Left ventricle myocardium inferior (tissue), 1 donor: Measurements from ENCODE around the gene CENPO. TPM values are rescaled to one million over a fixed set of nuclear protein-coding genes. Genes with fewer than 3 reads are reported as not detected.

Experiments
- DNase-seq: peaks from one replicate; pipeline ENCODE4 v3.0.0-alpha.2; 2020
- H3K27ac ChIP-seq: fragments of 200-600 bp; replicated peaks from 2 replicates; pipeline ENCODE4 v1.8.0; 2021
- H3K27me3 ChIP-seq: fragments of 200-600 bp; 2 replicates; pipeline ENCODE4 v1.8.0; 2021; ENCODE audit warnings: low read depth
- H3K36me3 ChIP-seq: fragments of 200-600 bp; 2 replicates; pipeline ENCODE4 v1.8.0; 2021
- H3K4me1 ChIP-seq: fragments of 200-600 bp; 2 replicates; pipeline ENCODE4 v1.8.0; 2021
- H3K4me3 ChIP-seq: fragments of 200-600 bp; 2 replicates; pipeline ENCODE4 v1.8.0; 2021; ENCODE audit warnings: mild to moderate bottlenecking, moderate library complexity
- H3K9me3 ChIP-seq: fragments of 200-600 bp; replicated peaks from 2 replicates; pipeline ENCODE4 v1.8.0; 2021
- CTCF ChIP-seq: fragments of 200-600 bp; IDR thresholded peaks from 2 replicates; pipeline ENCODE4 v1.8.0; 2021; ENCODE audit warnings: antibody characterized with exemption, mild to moderate bottlenecking, borderline replicate concordance
- intact Hi-C: fragments of 100-400 bp; cut with micrococcal nuclease; formaldehyde crosslinking; loops from one replicate; pipeline ENCODE4 v1.11.0; 2022
- total RNA-seq: library from RNA; stranded (reverse); fragmentation: NEBNext Ultra II Directional; extraction: Animal tissue kit (Norgen Biotek cat#: 25700); gene quantifications from one replicate; pipeline ENCODE4 v1.2.1, GENCODE V29; 2021
- donor health status: DM: no; HTN: yes; CAD: no; lungs with severe emphysema.

Gene CENPO
- total RNA-seq, 1 donor from 2014 or later: 2.2 TPM

- intact Hi-C loops: no loop called here
- no peak overlapping the region for H3K27ac ChIP-seq
- TF ChIP-seq CTCF: no peak
- peaks cover 11% of the 10 kb centered on the region for H3K4me1 ChIP-seq
- peaks cover 26% of the 10 kb centered on the region for H3K36me3 ChIP-seq
- DNase-seq: peak; percentile 11
- H3K4me3 ChIP-seq: no peak overlapping the region
- no peaks in the 10 kb centered on the region for H3K27me3 ChIP-seq
- H3K9me3 ChIP-seq: no peaks in the 10 kb centered on the region
These were observed 26.4 kb downstream of the CENPO start for GRCh38 chr2:24819442-24820174.

DNA sequence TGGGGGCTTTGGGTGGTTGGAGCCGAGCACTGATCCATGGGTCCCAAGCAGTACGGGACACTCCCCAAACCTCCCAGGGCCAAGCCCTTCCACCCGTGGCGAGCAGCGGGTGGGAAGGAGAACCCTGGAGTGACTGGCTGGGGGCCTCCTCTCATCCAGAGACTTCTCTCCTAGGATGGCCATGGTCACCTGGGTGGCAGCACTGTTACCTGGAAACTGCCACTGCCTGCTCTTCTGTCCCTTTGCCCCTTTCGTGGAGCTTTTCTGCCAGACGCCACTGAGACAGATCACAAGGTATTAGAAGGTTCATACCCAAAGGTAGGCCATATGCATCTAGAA is 26.9 kb downstream of the CENPO start:
- Histone ChIP-seq H3K4me3 (no peak overlapping the region), H3K27me3 (no peaks in the 10 kb centered on the region), H3K36me3 (peaks cover 26% of the 10 kb centered on the region), H3K4me1 (peaks cover 11% of the 10 kb centered on the region), H3K27ac (no peak overlapping the region), H3K9me3 (no peaks in the 10 kb centered on the region)
- no peak for TF ChIP-seq CTCF
- DNase-seq: no peak
- intact Hi-C loops: no loop called here

GRCh38 chr2:24820598-24821432 is 27.6 kb downstream of the CENPO start:
- peaks cover 11% of the 10 kb centered on the region for H3K4me1 ChIP-seq
- intact Hi-C loops: no loop called here
- no peaks in the 10 kb centered on the region for H3K9me3 ChIP-seq
- no peak overlapping the region for H3K27ac ChIP-seq
- no peak overlapping the region for H3K4me3 ChIP-seq
- TF ChIP-seq CTCF: no peak
- DNase-seq: peak; percentile 12
- no peaks in the 10 kb centered on the region for H3K27me3 ChIP-seq
- H3K36me3 ChIP-seq: peaks cover 26% of the 10 kb centered on the region

- TF ChIP-seq CTCF: no peak
- intact Hi-C loops: no loop called here
- Histone ChIP-seq H3K4me1 (peaks cover 11% of the 10 kb centered on the region), H3K36me3 (peaks cover 26% of the 10 kb centered on the region), H3K9me3 (no peaks in the 10 kb centered on the region), H3K4me3 (no peak overlapping the region), H3K27me3 (no peaks in the 10 kb centered on the region), H3K27ac (no peak overlapping the region)
- DNase-seq: no peak
These were observed 28.2 kb downstream of the CENPO start for GRCh38 chr2:24821433-24821891.

GRCh38 chr2:24822049-24822706 is 29.0 kb downstream of the CENPO start:
- Histone ChIP-seq H3K4me1 (peaks cover 15% of the 10 kb centered on the region), H3K27ac (no peak overlapping the region), H3K36me3 (peaks cover 26% of the 10 kb centered on the region), H3K27me3 (no peaks in the 10 kb centered on the region), H3K4me3 (no peak overlapping the region), H3K9me3 (no peaks in the 10 kb centered on the region)
- intact Hi-C loops: no loop called here
- no peak for TF ChIP-seq CTCF
- no peak for DNase-seq
